PFSK-1 (cell line): ENCODE data around the gene PTPRA.

ENCODE experiments used
- FOXP2 ChIP-seq: optimal IDR thresholded peaks from 2 replicates; pipeline ENCODE3; 2011; ENCODE audit warnings: borderline replicate concordance, control low read depth, inconsistent platforms; ENCODE audit not compliant: insufficient read depth; ENCODE audit errors: extremely low read length, extremely low read depth
- POLR2AphosphoS5 ChIP-seq: IDR thresholded peaks from 2 replicates; pipeline ENCODE4 v1.6.1; 2012; ENCODE audit warnings: low read depth, mild to moderate bottlenecking, control low read depth, low read length, moderate library complexity
- REST ChIP-seq, 2 experiments: IDR thresholded peaks; 2 replicates each; pipeline versions ENCODE4 v1.6.1 to v1.8.0; 2011 to 2012; ENCODE audit warnings: low read depth in 2 of 2, low read length in 2 of 2, control low read depth in 1 of 2, inconsistent platforms in 1 of 2, mild to moderate bottlenecking in 1 of 2, moderate library complexity in 1 of 2; ENCODE audit not compliant: insufficient read depth in 1 of 2
- SIN3A ChIP-seq: IDR thresholded peaks from 2 replicates; pipeline ENCODE4 v1.6.1; 2012; ENCODE audit warnings: mild to moderate bottlenecking, low read length, moderate library complexity, borderline replicate concordance; ENCODE audit not compliant: insufficient read depth
- TAF1 ChIP-seq: IDR thresholded peaks from 2 replicates; pipeline ENCODE4 v1.6.1; 2012; ENCODE audit warnings: low read length, control low read depth, borderline replicate concordance; ENCODE audit not compliant: insufficient read depth

GRCh38 chr20:3011752-3012151 is 138.5 kb downstream of the PTPRA start:
- TF ChIP-seq REST (IDR thresholded peaks at IDR 0.05; ENCODE audit: insufficient read depth in 1 of 2, low read depth in 2 of 2, low read length in 2 of 2) = no peak
- TF ChIP-seq POLR2AphosphoS5 = no peak
- no peak for TF ChIP-seq TAF1
- TF ChIP-seq SIN3A = no peak
- TF ChIP-seq FOXP2 = no peak
